HCT116 (cell line): ENCODE data around the gene MMP23B. TPM values are rescaled to one million over a fixed set of nuclear protein-coding genes. Genes with fewer than 3 reads are reported as not detected.

Experiments used
- ATAC-seq: fragments of 200-7000 bp; cut with Tn5 transposase; 2 replicates; pipeline ENCODE4 v1.9.1; 2020; ENCODE audit warnings: mild to moderate bottlenecking, moderate library complexity
- BruUV-seq: library from RNA; stranded (reverse); fragments of 400-500 nt; replicated peaks from 2 replicates; lab custom pipeline; 2021; lab: Mats Ljungman, UMichigan
- CTCF ChIA-PET: fragments of 300-600 bp; sonication (Branson Sonifier 250); formaldehyde crosslinking; loops from one replicate; lab custom pipeline; 2021; ENCODE audit warnings: antibody characterized with exemption; lab: Charles Lee
- POLR2A ChIA-PET: fragments of 300-600, 350-600 bp; sonication (Branson Sonifier 250); formaldehyde crosslinking; loops from one replicate; lab custom pipeline; 2021; ENCODE audit warnings: antibody characterized with exemption; lab: Charles Lee
- RAD21 ChIA-PET, 2 experiments: fragments of 300-600 bp; sonication (Branson Sonifier 250); formaldehyde crosslinking; loops; one replicate each; lab custom pipeline; 2023; ENCODE audit warnings: low total read pairs in 2 of 2; ENCODE audit not compliant: uncharacterized antibody in 2 of 2, unreplicated experiment in 2 of 2, low non-redundant PET in 1 of 2; lab: Charles Lee
- DNase-seq: peaks from one replicate; pipeline ENCODE4 v3.0.0-alpha.2; 2010; ENCODE audit warnings: low read depth, low spot score
- H2AFZ ChIP-seq: fragments of 200-600 bp; shearing (Covaris generic), sonication (generic); 2 replicates; pipeline ENCODE4 v1.6.1; 2017; ENCODE audit warnings: low read depth, mixed run types, mixed read lengths, antibody characterized with exemption, low read length; ENCODE audit not compliant: poor library complexity, severe bottlenecking
- H3K27ac ChIP-seq: 2 replicates; pipeline ENCODE4 v1.5.1; 2012; ENCODE audit warnings: low read depth, low read length
- H3K27me3 ChIP-seq: fragments of 200-600 bp; sonication (generic); 2 replicates; pipeline ENCODE4 v1.6.1; 2016; ENCODE audit warnings: mixed run types, low read length, mixed read lengths; ENCODE audit not compliant: insufficient read depth
- H3K36me3 ChIP-seq, 2 experiments: fragments of 200-500 bp in 1 of 2; fragments of 200-600 bp in 1 of 2; sonication (Bioruptor generic) in 1 of 2; sonication (generic) in 1 of 2; 2 replicates each; pipeline versions ENCODE4 v1.5.1 to v1.6.1; 2014 to 2016; ENCODE audit warnings: low read length in 2 of 2, inconsistent platforms in 1 of 2, mixed read lengths in 1 of 2, mixed run types in 1 of 2; ENCODE audit not compliant: insufficient read depth in 2 of 2, control insufficient read depth in 1 of 2
- H3K4me1 ChIP-seq, 2 experiments: fragments of 200-600 bp in 1 of 2; sonication (generic) in 1 of 2; 2 replicates each; pipeline versions ENCODE4 v1.5.1 to v1.6.1; 2012 to 2017; ENCODE audit warnings: low read length in 2 of 2, inconsistent platforms in 1 of 2, mild to moderate bottlenecking in 1 of 2, mixed read lengths in 1 of 2, mixed run types in 1 of 2, moderate library complexity in 1 of 2; ENCODE audit not compliant: insufficient read depth in 2 of 2, control insufficient read depth in 1 of 2
- H3K4me2 ChIP-seq: fragments of 200-600 bp; sonication (generic); 2 replicates; pipeline ENCODE4 v1.6.1; 2017; ENCODE audit warnings: mixed run types, low read length, mixed read lengths
- H3K4me3 ChIP-seq, 2 experiments: fragments of 200-600 bp in 1 of 2; sonication (generic) in 1 of 2; replicated peaks in 1 of 2; 2 replicates each; pipeline ENCODE4 v1.5.1; 2011 to 2016; ENCODE audit warnings: low read length in 2 of 2, control low read depth in 1 of 2, low read depth in 1 of 2, mild to moderate bottlenecking in 1 of 2, mixed read lengths in 1 of 2, mixed run types in 1 of 2
- H3K79me2 ChIP-seq: fragments of 200-600 bp; sonication (generic); 2 replicates; pipeline ENCODE4 v1.6.1; 2017; ENCODE audit warnings: mild to moderate bottlenecking, mixed run types, low read length, moderate library complexity, mixed read lengths; ENCODE audit not compliant: insufficient read depth
- H3K9ac ChIP-seq: fragments of 200-600 bp; sonication (generic); 2 replicates; pipeline ENCODE4 v1.6.1; 2016; ENCODE audit warnings: low read length, mixed read lengths
- H3K9me2 ChIP-seq: fragments of 200-600 bp; sonication (generic), shearing (Covaris generic); 2 replicates; pipeline ENCODE4 v1.6.1; 2017; ENCODE audit warnings: mixed run types, mild to moderate bottlenecking, moderate library complexity; ENCODE audit not compliant: insufficient read depth
- H3K9me3 ChIP-seq, 2 experiments: fragments of 200-500 bp in 1 of 2; fragments of 200-600 bp in 1 of 2; sonication (Bioruptor generic) in 1 of 2; sonication (generic) in 1 of 2; 2 replicates each; pipeline ENCODE4 v1.6.1; 2014 to 2017; ENCODE audit warnings: low read length in 2 of 2, mixed read lengths in 2 of 2, inconsistent platforms in 1 of 2, low read depth in 1 of 2, mild to moderate bottlenecking in 1 of 2, mixed run types in 1 of 2, moderate library complexity in 1 of 2; ENCODE audit not compliant: control insufficient read depth in 1 of 2, insufficient read depth in 1 of 2
- H4K20me1 ChIP-seq: fragments of 200-600 bp; sonication (generic), shearing (Covaris generic); 2 replicates; pipeline ENCODE4 v1.6.1; 2017; ENCODE audit warnings: mixed run types, mild to moderate bottlenecking, moderate library complexity; ENCODE audit not compliant: insufficient read depth
- ATF3 ChIP-seq: IDR thresholded peaks from 2 replicates; pipeline ENCODE4 v1.6.1; 2012
- CTCF ChIP-seq, 3 experiments: fragments of 200-600 bp in 1 of 3; sonication (generic) in 1 of 3; IDR thresholded peaks in 2 of 3; conservative IDR thresholded peaks in 1 of 3; 2 replicates each; pipeline ENCODE4 v1.5.1; 2012 to 2017; ENCODE audit warnings: low read depth in 2 of 3, low read length in 2 of 3, antibody characterized with exemption in 1 of 3, borderline replicate concordance in 1 of 3, control low read depth in 1 of 3, mild to moderate bottlenecking in 1 of 3, mixed read lengths in 1 of 3, mixed run types in 1 of 3, moderate library complexity in 1 of 3; ENCODE audit not compliant: insufficient read depth in 1 of 3
- EZH2 ChIP-seq: fragments of 200-600 bp; sonication (generic); IDR thresholded peaks from 2 replicates; pipeline ENCODE4 v1.6.1; 2017; ENCODE audit warnings: antibody characterized with exemption, mixed run types
- EZH2phosphoT487 ChIP-seq: fragments of 200-600 bp; IDR thresholded peaks from 2 replicates; pipeline ENCODE4 v1.6.1; 2018; ENCODE audit warnings: antibody characterized with exemption, borderline replicate concordance
- REST ChIP-seq: IDR thresholded peaks from 2 replicates; pipeline ENCODE4 v1.6.1; 2012; ENCODE audit warnings: low read depth
- SRF ChIP-seq: IDR thresholded peaks from 2 replicates; pipeline ENCODE4 v1.6.1; 2012; ENCODE audit warnings: low read depth
- TCF7L2 ChIP-seq: IDR thresholded peaks from 2 replicates; pipeline ENCODE4 v1.7.0; 2011; ENCODE audit warnings: borderline replicate concordance, inconsistent platforms; ENCODE audit not compliant: insufficient read depth, insufficient read length; ENCODE audit errors: extremely low read depth
- YY1 ChIP-seq: IDR thresholded peaks from 2 replicates; pipeline ENCODE4 v1.6.1; 2011; ENCODE audit warnings: low read length, low read depth, moderate library complexity, mild to moderate bottlenecking; ENCODE audit not compliant: insufficient replicate concordance; ENCODE audit errors: extremely low read depth
- ZBTB33 ChIP-seq: IDR thresholded peaks from 2 replicates; pipeline ENCODE4 v1.6.1; 2011; ENCODE audit warnings: mild to moderate bottlenecking, low read length, moderate library complexity; ENCODE audit not compliant: insufficient replicate concordance; ENCODE audit errors: extremely low read depth
- ZNF274 ChIP-seq: fragments of 200-500 bp; sonication (Bioruptor generic); IDR thresholded peaks from 2 replicates; pipeline ENCODE4 v1.6.1; 2014; ENCODE audit warnings: mild to moderate bottlenecking, low read depth, low read length, inconsistent platforms
- intact Hi-C: fragments of 100-400 bp; cut with micrococcal nuclease; formaldehyde crosslinking; loops from 2 replicates; pipeline ENCODE4 v1.10.0; 2022
- total RNA-seq: library from RNA; stranded (reverse); gene quantifications from one replicate; pipeline ENCODE4 v1.2.1, GENCODE V29; 2021; ENCODE audit not compliant: unreplicated experiment

Gene MMP23B
- total RNA-seq, 1 experiment from 2014 or later = 8.7 TPM

GRCh38 chr1:1601564-1602303 is 30.2 kb upstream of the MMP23B start:
- Histone ChIP-seq H3K9me2 (no peaks in the 10 kb centered on the region), H3K4me1 (peaks cover 10 to 34% of the 10 kb centered on the region in 2 experiments; a peak in 3 of 4 replicates), H4K20me1 (no peaks in the 10 kb centered on the region), H3K9me3 (no peaks in the 10 kb centered on the region), H3K27ac (no peak overlapping the region), H3K27me3 (peaks cover 1% of the 10 kb centered on the region; the same call in 1 of the 2 replicates), H2AFZ (no peak overlapping the region), H3K9ac (no peak overlapping the region), H3K4me3 (no peak overlapping the region), H3K36me3 (no peaks in the 10 kb centered on the region)
- RAD21 ChIA-PET = interaction anchor here in 1 of 2 experiments (0.7 kb wide), 1 partner anchor 675 kb away, joined by 3 read pairs; no protein-coding TSS in a partner anchor
- intact Hi-C loops = no loop called here
- POLR2A ChIA-PET = no interaction called here
- CTCF ChIA-PET = no interaction called here
- no peak for TF ChIP-seq REST
- no peak for TF ChIP-seq CTCF (IDR thresholded peaks at IDR 0.05 in 2 of 3, conservative IDR thresholded peaks at IDR 0.05 in 1 of 3; ENCODE audit: borderline replicate concordance in 1 of 3, insufficient read depth in 1 of 3, low read depth in 2 of 3, low read length in 2 of 3)
- TF ChIP-seq YY1 = no peak
- no peak for TF ChIP-seq ZNF274
- no peak for TF ChIP-seq TCF7L2
- TF ChIP-seq SRF = no peak
- TF ChIP-seq EZH2phosphoT487 = no peak
- no peak for TF ChIP-seq ZBTB33
- no peak for TF ChIP-seq ATF3
- TF ChIP-seq EZH2 = no peak
- TF ChIP-seq, all 23 proteins: peak for 0
- DNase-seq = no peak
- BruUV-seq = no TSS peak
- ATAC-seq = no peak
- Histone ChIP-seq H3K79me2 (no peaks in the 10 kb centered on the region), H3K4me2 (no peak overlapping the region)
